ENCODE data around the gene TAF15. TPM values are rescaled to one million over a fixed set of nuclear protein-coding genes. Genes with fewer than 3 reads are reported as not detected.

The TAF15 gene
- total and polyA plus RNA-seq, 3 experiments from 2014 or later = 21.5 to 291 (median 274) TPM

- POLR2A ChIA-PET = interaction anchor here (1.0 kb wide), 1 partner anchor 16 kb away, joined by 4 read pairs; the partner anchor contains the start of gene TAF15
- no peak overlapping the region for H3K27ac Mint-ChIP-seq
Observed at GRCh38 chr17:35825206-35825605, 15.9 kb downstream of the TAF15 start.

GRCh38 chr17:35841101-35841500, 31.8 kb downstream of the TAF15 start:
- DNase-seq = no peak
- Mint-ChIP-seq H3K27ac (no peak overlapping the region), H3K4me3 (no peak overlapping the region), H3K27me3 (no peaks in the 10 kb centered on the region), H3K4me1 (peaks cover 0 to 5% (median 3%) of the 10 kb centered on the region in 3 donors), H3K9me3 (no peaks in the 10 kb centered on the region), H3K36me3 (peaks cover 14 to 80% (median 24%) of the 10 kb centered on the region in 3 donors)
- ChIA-PET POLR2A (no interaction called here), CTCF (interaction anchor here (1.1 to 1.5 kb wide), 3 partner anchors 10 to 308 kb away, joined by 3 to 6 read pairs (median 4); no protein-coding TSS in a partner anchor)
- H3K36me3 ChIP-seq (ENCODE audit: insufficient read depth, low read length) = peaks cover 55% of the 10 kb centered on the region
- H3K4me1 ChIP-seq (ENCODE audit: insufficient read depth, low read length) = no peaks in the 10 kb centered on the region
- no peaks in the 10 kb centered on the region for H3K27me3 ChIP-seq (ENCODE audit: insufficient read depth, low read length, poor library complexity, severe bottlenecking)
- no peaks in the 10 kb centered on the region for H3K9me3 ChIP-seq (ENCODE audit: low read length)
- no peak overlapping the region for H3K4me3 ChIP-seq (ENCODE audit: low read length)
- no peak overlapping the region for H3K27ac ChIP-seq (ENCODE audit: low read depth, low read length)

More at GRCh38 chr17:35825206-35825605, 15.9 kb downstream of the TAF15 start:
- Histone ChIP-seq H3K4me3 (ENCODE audit: low read length) (no peak overlapping the region), H3K27ac (ENCODE audit: low read depth, low read length) (no peak overlapping the region), H3K27me3 (ENCODE audit: insufficient read depth, low read length, poor library complexity, severe bottlenecking) (no peaks in the 10 kb centered on the region), H3K4me1 (ENCODE audit: insufficient read depth, low read length) (no peaks in the 10 kb centered on the region), H3K36me3 (ENCODE audit: insufficient read depth, low read length) (peaks cover 33% of the 10 kb centered on the region), H3K9me3 (ENCODE audit: low read length) (no peaks in the 10 kb centered on the region)
- no peaks in the 10 kb centered on the region for H3K9me3 Mint-ChIP-seq
- H3K4me1 Mint-ChIP-seq = peaks cover 15 to 41% (median 37%) of the 10 kb centered on the region in 3 donors
- no peak for DNase-seq
- no peak overlapping the region for H3K4me3 Mint-ChIP-seq
- H3K27me3 Mint-ChIP-seq = no peaks in the 10 kb centered on the region
- H3K36me3 Mint-ChIP-seq = peaks cover 11 to 78% (median 26%) of the 10 kb centered on the region in 3 donors
- CTCF ChIA-PET = no interaction called here

GRCh38 chr17:35841505-35841904, 32.2 kb downstream of the TAF15 start:
- Mint-ChIP-seq H3K27ac (peak overlapping the region in 1 of 8 donors; percentile 50), H3K4me3 (no peak overlapping the region), H3K4me1 (peaks cover 0 to 5% (median 3%) of the 10 kb centered on the region in 3 donors), H3K27me3 (no peaks in the 10 kb centered on the region), H3K9me3 (no peaks in the 10 kb centered on the region), H3K36me3 (peaks cover 10 to 80% (median 24%) of the 10 kb centered on the region in 3 donors)
- CTCF ChIA-PET = interaction anchor here (1.1 to 1.5 kb wide), 3 partner anchors 9 to 308 kb away, joined by 3 to 6 read pairs (median 4); no protein-coding TSS in a partner anchor
- DNase-seq = no peak
- Histone ChIP-seq H3K36me3 (ENCODE audit: insufficient read depth, low read length) (peaks cover 54% of the 10 kb centered on the region), H3K4me3 (ENCODE audit: low read length) (no peak overlapping the region), H3K27me3 (ENCODE audit: insufficient read depth, low read length, poor library complexity, severe bottlenecking) (no peaks in the 10 kb centered on the region), H3K4me1 (ENCODE audit: insufficient read depth, low read length) (no peaks in the 10 kb centered on the region), H3K27ac (ENCODE audit: low read depth, low read length) (no peak overlapping the region), H3K9me3 (ENCODE audit: low read length) (no peaks in the 10 kb centered on the region)
- POLR2A ChIA-PET = no interaction called here

- H3K27me3 ChIP-seq (ENCODE audit: insufficient read depth, low read length, poor library complexity, severe bottlenecking) = no peaks in the 10 kb centered on the region
- Mint-ChIP-seq H3K27me3 (no peaks in the 10 kb centered on the region), H3K9me3 (no peaks in the 10 kb centered on the region), H3K36me3 (peaks cover 8 to 78% (median 24%) of the 10 kb centered on the region in 3 donors), H3K4me1 (peaks cover 0 to 5% (median 3%) of the 10 kb centered on the region in 3 donors), H3K4me3 (no peak overlapping the region), H3K27ac (peak overlapping the region in 3 of 8 donors; percentile 56 to 91 (median 62))
- no peak overlapping the region for H3K27ac ChIP-seq (ENCODE audit: low read depth, low read length)
- peaks cover 50% of the 10 kb centered on the region for H3K36me3 ChIP-seq (ENCODE audit: insufficient read depth, low read length)
- CTCF ChIA-PET = interaction anchor here (1.1 to 1.2 kb wide), 5 partner anchors 12 to 307 kb away, joined by 3 to 4 read pairs (median 3); no protein-coding TSS in a partner anchor
- H3K4me1 ChIP-seq (ENCODE audit: insufficient read depth, low read length) = no peaks in the 10 kb centered on the region
- POLR2A ChIA-PET = no interaction called here
- no peak overlapping the region for H3K4me3 ChIP-seq (ENCODE audit: low read length)
- DNase-seq = no peak
- no peaks in the 10 kb centered on the region for H3K9me3 ChIP-seq (ENCODE audit: low read length)
Observed at GRCh38 chr17:35842239-35842638, 33.0 kb downstream of the TAF15 start.

- H3K4me3 ChIP-seq (ENCODE audit: low read length) = no peak overlapping the region
- no peaks in the 10 kb centered on the region for H3K4me1 ChIP-seq (ENCODE audit: insufficient read depth, low read length)
- Mint-ChIP-seq H3K9me3 (no peaks in the 10 kb centered on the region), H3K4me1 (peaks cover 0 to 5% (median 3%) of the 10 kb centered on the region in 3 donors), H3K36me3 (peaks cover 8 to 82% (median 26%) of the 10 kb centered on the region in 3 donors), H3K27ac (peak overlapping the region in 2 of 8 donors; percentile 30 to 80), H3K27me3 (no peaks in the 10 kb centered on the region), H3K4me3 (no peak overlapping the region)
- DNase-seq = no peak
- H3K36me3 ChIP-seq (ENCODE audit: insufficient read depth, low read length) = peaks cover 54% of the 10 kb centered on the region
- no peak overlapping the region for H3K27ac ChIP-seq (ENCODE audit: low read depth, low read length)
- CTCF ChIA-PET = no interaction called here
- H3K9me3 ChIP-seq (ENCODE audit: low read length) = no peaks in the 10 kb centered on the region
- POLR2A ChIA-PET = no interaction called here
- H3K27me3 ChIP-seq (ENCODE audit: insufficient read depth, low read length, poor library complexity, severe bottlenecking) = no peaks in the 10 kb centered on the region
Observed at GRCh38 chr17:35843698-35844097, 34.4 kb downstream of the TAF15 start.

- Mint-ChIP-seq H3K27ac (peak overlapping the region in 2 of 8 donors; percentile 12 to 68), H3K4me1 (peaks cover 5 to 12% (median 5%) of the 10 kb centered on the region in 3 donors), H3K27me3 (no peaks in the 10 kb centered on the region), H3K36me3 (peaks cover 8 to 82% (median 26%) of the 10 kb centered on the region in 3 donors), H3K9me3 (no peaks in the 10 kb centered on the region), H3K4me3 (peak overlapping the region in 1 of 7 donors; percentile 53)
- Histone ChIP-seq H3K4me3 (ENCODE audit: low read length) (no peak overlapping the region), H3K36me3 (ENCODE audit: insufficient read depth, low read length) (peaks cover 54% of the 10 kb centered on the region), H3K27me3 (ENCODE audit: insufficient read depth, low read length, poor library complexity, severe bottlenecking) (no peaks in the 10 kb centered on the region), H3K9me3 (ENCODE audit: low read length) (no peaks in the 10 kb centered on the region), H3K27ac (ENCODE audit: low read depth, low read length) (no peak overlapping the region), H3K4me1 (ENCODE audit: insufficient read depth, low read length) (no peaks in the 10 kb centered on the region)
- no peak for DNase-seq
- CTCF ChIA-PET = no interaction called here
- POLR2A ChIA-PET = no interaction called here
Observed at GRCh38 chr17:35844547-35844946, 35.3 kb downstream of the TAF15 start.

- Mint-ChIP-seq H3K9me3 (no peaks in the 10 kb centered on the region), H3K4me1 (peaks cover 14 to 22% (median 16%) of the 10 kb centered on the region in 3 donors), H3K27ac (peak overlapping the region in 4 of 8 donors; percentile 22 to 69 (median 50)), H3K36me3 (peaks cover 4 to 76% (median 26%) of the 10 kb centered on the region in 3 donors), H3K27me3 (no peaks in the 10 kb centered on the region), H3K4me3 (no peak overlapping the region)
- no peak for DNase-seq
- ChIA-PET CTCF (interaction anchor here (0.9 to 4.8 kb wide), 10 partner anchors 12 to 300 kb away, joined by 3 to 44 read pairs (median 4); partner anchors contain the start of gene TAF15), POLR2A (no interaction called here)
- H3K27ac ChIP-seq (ENCODE audit: low read depth, low read length) = no peak overlapping the region
- no peaks in the 10 kb centered on the region for H3K27me3 ChIP-seq (ENCODE audit: insufficient read depth, low read length, poor library complexity, severe bottlenecking)
- peaks cover 6% of the 10 kb centered on the region for H3K4me1 ChIP-seq (ENCODE audit: insufficient read depth, low read length)
- no peak overlapping the region for H3K4me3 ChIP-seq (ENCODE audit: low read length)
- peaks cover 48% of the 10 kb centered on the region for H3K36me3 ChIP-seq (ENCODE audit: insufficient read depth, low read length)
- H3K9me3 ChIP-seq (ENCODE audit: low read length) = no peaks in the 10 kb centered on the region
Observed at GRCh38 chr17:35846055-35846809, 36.9 kb downstream of the TAF15 start.

- peaks cover 6% of the 10 kb centered on the region for H3K4me1 ChIP-seq (ENCODE audit: insufficient read depth, low read length)
- no peaks in the 10 kb centered on the region for H3K27me3 ChIP-seq (ENCODE audit: insufficient read depth, low read length, poor library complexity, severe bottlenecking)
- no peaks in the 10 kb centered on the region for H3K9me3 Mint-ChIP-seq
- ChIA-PET CTCF (interaction anchor here (1.0 to 4.8 kb wide), 8 partner anchors 11 to 302 kb away, joined by 3 to 44 read pairs (median 4); no protein-coding TSS in a partner anchor), POLR2A (no interaction called here)
- H3K9me3 ChIP-seq (ENCODE audit: low read length) = no peaks in the 10 kb centered on the region
- peaks cover 17 to 26% (median 19%) of the 10 kb centered on the region in 3 donors for H3K4me1 Mint-ChIP-seq
- H3K27me3 Mint-ChIP-seq = no peaks in the 10 kb centered on the region
- H3K36me3 Mint-ChIP-seq = peaks cover 7 to 72% (median 24%) of the 10 kb centered on the region in 3 donors
- peaks cover 45% of the 10 kb centered on the region for H3K36me3 ChIP-seq (ENCODE audit: insufficient read depth, low read length)
- H3K27ac ChIP-seq (ENCODE audit: low read depth, low read length) = no peak overlapping the region
- no peak overlapping the region for H3K4me3 ChIP-seq (ENCODE audit: low read length)
- H3K27ac Mint-ChIP-seq = peak overlapping the region in 2 of 8 donors; percentile 12 to 35
- no peak for DNase-seq
- H3K4me3 Mint-ChIP-seq = no peak overlapping the region
Observed at GRCh38 chr17:35847006-35847405, 37.7 kb downstream of the TAF15 start.

Measured in CD8-positive, alpha-beta memory T cell (primary cell).